ENCODE results near the gene ZBTB25. TPM values are rescaled to one million over a fixed set of nuclear protein-coding genes. Genes with fewer than 3 reads are reported as not detected.

ZBTB25 gene
- total and polyA plus RNA-seq, 8 donors: 2.3 to 10.1 (median 3.6) TPM

DNA sequence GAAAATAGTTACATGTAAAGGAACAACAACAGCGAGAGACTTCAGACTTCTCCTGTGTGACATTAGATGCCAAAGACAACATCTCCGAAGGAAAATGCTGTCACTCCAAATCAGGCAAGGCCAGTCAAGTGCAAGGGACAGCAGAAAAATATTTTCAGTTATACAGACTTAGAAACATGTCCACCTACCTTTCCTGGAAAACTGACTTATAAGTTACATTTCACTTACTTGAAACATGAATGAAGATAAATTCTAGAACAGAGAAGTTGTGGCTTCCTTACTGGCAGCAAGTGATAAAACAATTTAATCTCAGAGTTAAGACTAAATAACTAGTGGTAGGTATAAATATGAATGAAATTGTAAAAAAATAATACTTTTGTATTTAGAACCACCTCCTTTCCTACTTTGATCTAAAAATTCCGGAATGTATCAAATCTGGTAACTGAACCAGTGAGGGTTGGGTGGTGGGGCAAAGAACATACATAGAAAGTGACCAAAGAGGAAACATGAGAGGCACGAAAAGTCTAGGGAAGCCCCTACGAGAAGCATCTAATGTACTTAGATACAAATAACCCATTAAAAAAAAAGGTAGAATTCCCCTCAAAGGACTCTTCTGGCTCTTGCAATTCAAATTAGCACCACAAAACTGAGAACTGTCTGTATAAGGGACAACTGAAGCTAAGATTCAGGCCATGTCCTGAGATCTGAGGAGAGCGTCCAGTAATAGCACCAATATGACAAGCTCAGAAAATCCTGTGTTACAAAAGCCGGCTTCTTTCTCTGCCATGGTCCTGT, 94.3 kb downstream of the ZBTB25 start:
- Histone ChIP-seq H3K4me3 (no peak overlapping the region), H3K27ac (no peak overlapping the region), H3K27me3 (no peaks in the 10 kb centered on the region), H3K4me1 (no peaks in the 10 kb centered on the region), H3K36me3 (peaks cover 10 to 53% (median 36%) of the 10 kb centered on the region in 4 donors), H3K9me3 (no peaks in the 10 kb centered on the region)
- intact Hi-C loops (cut with DNase I; ENCODE audit: low total_unique reads): no loop called here
- DNase-seq: no peak
- TF ChIP-seq POLR2AphosphoS5 (IDR thresholded peaks at IDR 0.05): no peak
- TF ChIP-seq POLR2A (IDR thresholded peaks at IDR 0.05): no peak
- TF ChIP-seq EP300 (IDR thresholded peaks at IDR 0.05): no peak
- no peak for TF ChIP-seq CTCF (IDR thresholded peaks at IDR 0.05)
- 90 to 95% (median 92%) methylated on average over 7 of the region's 7 CpGs for WGBS, 5 donors

GRCh38 chr14:64407329-64407728, 96.3 kb downstream of the ZBTB25 start:
- no peaks in the 10 kb centered on the region for H3K27me3 ChIP-seq
- WGBS, 5 donors: 91 to 98% (median 95%) methylated on average over 2 of the region's 2 CpGs
- no peaks in the 10 kb centered on the region for H3K9me3 ChIP-seq
- no peaks in the 10 kb centered on the region for H3K4me1 ChIP-seq
- TF ChIP-seq CTCF (IDR thresholded peaks at IDR 0.05): no peak
- no peak for TF ChIP-seq EP300 (IDR thresholded peaks at IDR 0.05)
- no peak for TF ChIP-seq POLR2AphosphoS5 (IDR thresholded peaks at IDR 0.05)
- TF ChIP-seq POLR2A (IDR thresholded peaks at IDR 0.05): no peak
- no peak overlapping the region for H3K27ac ChIP-seq
- intact Hi-C loops (cut with DNase I; ENCODE audit: low total_unique reads): no loop called here
- peaks cover 0 to 46% (median 31%) of the 10 kb centered on the region in 4 donors for H3K36me3 ChIP-seq
- DNase-seq: no peak
- no peak overlapping the region for H3K4me3 ChIP-seq

GRCh38 chr14:64405295-64405694, 98.3 kb downstream of the ZBTB25 start:
- H3K4me3 ChIP-seq: no peak overlapping the region
- 84 to 93% (median 86%) methylated on average over 4 of the region's 4 CpGs for WGBS, 5 donors
- no peak for DNase-seq
- H3K4me1 ChIP-seq: peaks cover 0 to 11% (median 3%) of the 10 kb centered on the region in 4 donors
- intact Hi-C loops (cut with DNase I; ENCODE audit: low total_unique reads): no loop called here
- no peak for TF ChIP-seq POLR2AphosphoS5 (IDR thresholded peaks at IDR 0.05)
- TF ChIP-seq POLR2A (IDR thresholded peaks at IDR 0.05): no peak
- no peak for TF ChIP-seq CTCF (IDR thresholded peaks at IDR 0.05)
- TF ChIP-seq EP300 (IDR thresholded peaks at IDR 0.05): no peak
- H3K27ac ChIP-seq: no peak overlapping the region
- peaks cover 0 to 46% (median 24%) of the 10 kb centered on the region in 4 donors for H3K36me3 ChIP-seq
- H3K9me3 ChIP-seq: no peaks in the 10 kb centered on the region
- no peaks in the 10 kb centered on the region for H3K27me3 ChIP-seq

DNA sequence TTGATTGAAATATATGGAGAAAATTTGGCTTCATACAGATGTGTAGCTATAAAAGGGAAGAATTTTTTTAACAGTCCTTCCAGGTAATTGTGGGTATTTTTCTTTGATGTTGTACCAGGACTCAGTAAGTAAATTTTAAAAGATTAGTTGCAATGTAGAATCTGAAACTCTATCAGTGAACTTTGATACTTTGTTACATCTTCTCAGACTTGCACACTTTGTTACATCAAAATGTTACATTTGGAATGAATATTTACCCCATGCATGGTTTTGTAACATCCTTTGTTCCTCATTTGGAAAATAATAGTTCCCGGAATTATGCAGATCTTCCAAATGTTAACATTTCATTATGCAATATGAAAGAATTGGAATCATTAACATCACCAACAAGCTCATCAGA, 101.7 kb downstream of the ZBTB25 start:
- no peak overlapping the region for H3K27ac ChIP-seq
- peaks cover 0 to 46% (median 24%) of the 10 kb centered on the region in 4 donors for H3K36me3 ChIP-seq
- intact Hi-C loops (cut with DNase I; ENCODE audit: low total_unique reads): no loop called here
- H3K9me3 ChIP-seq: no peaks in the 10 kb centered on the region
- no peak overlapping the region for H3K4me3 ChIP-seq
- TF ChIP-seq CTCF (IDR thresholded peaks at IDR 0.05) (no peak), POLR2AphosphoS5 (IDR thresholded peaks at IDR 0.05) (no peak), POLR2A (IDR thresholded peaks at IDR 0.05) (no peak), EP300 (IDR thresholded peaks at IDR 0.05) (no peak)
- 86 to 93% (median 91%) methylated on average over 1 of the region's 1 CpG for WGBS, 5 donors
- peaks cover 0 to 12% (median 3%) of the 10 kb centered on the region in 4 donors for H3K4me1 ChIP-seq
- no peaks in the 10 kb centered on the region for H3K27me3 ChIP-seq
- no peak for DNase-seq
